DOHH2 (cell line): Measurements from ENCODE around the gene CLCN6.

Experiments used
- H3F3A ChIP-seq: fragments of 200-600 bp; sonication (generic), shearing (Covaris generic); 2 replicates; pipeline ENCODE4 v1.6.0; 2016; ENCODE audit warnings: antibody characterized with exemption, mild to moderate bottlenecking; ENCODE audit not compliant: control insufficient read depth, insufficient read depth
- H3K27ac ChIP-seq: fragments of 200-600 bp; sonication (generic); 2 replicates; pipeline ENCODE4 v1.5.1; 2014; ENCODE audit warnings: low read depth, mild to moderate bottlenecking, low read length, moderate library complexity
- H3K27me3 ChIP-seq: fragments of 200-600 bp; sonication (generic); 2 replicates; pipeline ENCODE4 v1.6.1; 2014; ENCODE audit warnings: mild to moderate bottlenecking, low read length, mixed read lengths; ENCODE audit not compliant: control insufficient read depth
- H3K36me3 ChIP-seq: fragments of 200-600 bp; sonication (generic); 2 replicates; pipeline ENCODE4 v1.6.1; 2014; ENCODE audit warnings: mild to moderate bottlenecking, low read length, moderate library complexity, mixed read lengths; ENCODE audit not compliant: control insufficient read depth
- H3K4me1 ChIP-seq: fragments of 200-600 bp; sonication (generic); 2 replicates; pipeline ENCODE4 v1.6.1; 2014; ENCODE audit warnings: mild to moderate bottlenecking, low read length, mixed read lengths; ENCODE audit not compliant: control insufficient read depth
- H3K4me2 ChIP-seq: fragments of 200-600 bp; sonication (generic); 2 replicates; pipeline ENCODE4 v1.6.0; 2014; ENCODE audit warnings: mild to moderate bottlenecking, low read length, moderate library complexity
- H3K4me3 ChIP-seq: fragments of 200-600 bp; sonication (generic); 2 replicates; pipeline ENCODE4 v1.5.1; 2014; ENCODE audit warnings: mild to moderate bottlenecking, low read length, mixed read lengths
- H3K79me2 ChIP-seq: fragments of 200-600 bp; sonication (generic); 2 replicates; pipeline ENCODE4 v1.6.1; 2014; ENCODE audit warnings: mild to moderate bottlenecking, low read length, mixed read lengths; ENCODE audit not compliant: control insufficient read depth
- H3K9me2 ChIP-seq: fragments of 200-600 bp; sonication (generic); replicated peaks from 2 replicates; pipeline ENCODE4 v1.6.1; 2014; ENCODE audit warnings: mild to moderate bottlenecking, low read length, mixed read lengths; ENCODE audit not compliant: control insufficient read depth
- H3K9me3 ChIP-seq: fragments of 200-600 bp; sonication (generic); 2 replicates; pipeline ENCODE4 v1.6.1; 2014; ENCODE audit warnings: antibody characterized with exemption, low read length, mixed read lengths; ENCODE audit not compliant: control insufficient read depth, insufficient read depth
- H4K20me1 ChIP-seq: fragments of 200-600 bp; sonication (generic); 2 replicates; pipeline ENCODE4 v1.6.0; 2014; ENCODE audit warnings: low read depth, mild to moderate bottlenecking, antibody characterized with exemption, low read length, moderate library complexity; ENCODE audit not compliant: control insufficient read depth, insufficient read depth
- EZH2phosphoT487 ChIP-seq: fragments of 200-600 bp; sonication (generic); IDR thresholded peaks from 2 replicates; pipeline ENCODE4 v1.6.1; 2017; ENCODE audit warnings: borderline replicate concordance, mild to moderate bottlenecking, antibody characterized with exemption, low read length, moderate library complexity, mixed read lengths
- TF ChIP-seq, protein P1 (sequence below): fragments of 200-600 bp; sonication (generic); IDR thresholded peaks from one replicate; pipeline ENCODE4 v1.5.1; 2014; ENCODE audit warnings: antibody characterized with exemption, mild to moderate bottlenecking, low read depth, low read length; ENCODE audit not compliant: poor library complexity, severe bottlenecking

Gene CLCN6

DNA sequence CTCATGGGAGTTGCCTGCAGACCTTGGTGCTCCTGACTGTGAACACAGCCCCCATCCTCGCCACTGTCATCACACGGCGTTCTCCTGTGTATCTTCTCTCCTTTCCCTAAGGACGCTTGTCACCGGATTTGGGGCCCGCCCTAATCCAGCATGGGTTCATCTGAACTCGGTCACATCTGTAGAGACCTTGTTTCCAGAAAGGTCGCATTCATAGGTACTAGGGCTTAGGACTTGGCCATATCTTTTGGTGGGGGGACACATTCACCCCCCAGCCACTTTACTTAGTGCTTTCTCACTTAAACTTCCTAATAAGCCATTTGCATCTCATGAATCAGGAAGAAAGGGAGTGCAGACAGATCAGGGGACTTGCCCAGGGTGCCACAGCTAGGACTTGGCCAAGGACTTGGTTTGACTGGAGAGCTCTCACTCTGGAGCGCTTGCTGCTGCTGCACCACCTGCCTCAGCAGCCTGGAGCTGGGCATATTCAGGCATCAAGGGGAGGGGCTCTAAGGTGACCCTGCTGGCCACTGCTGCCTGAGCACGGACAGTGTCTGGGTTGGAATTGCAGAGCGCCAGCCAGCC lies 31.9 kb downstream of the CLCN6 start:
- no peak overlapping the region for H3K27ac ChIP-seq
- H4K20me1 ChIP-seq: no peaks in the 10 kb centered on the region; the same call in 1 of the 2 replicates
- no peaks in the 10 kb centered on the region for H3K79me2 ChIP-seq
- H3K4me1 ChIP-seq: peaks cover 37% of the 10 kb centered on the region
- H3K9me2 ChIP-seq: no peaks in the 10 kb centered on the region
- no peak overlapping the region for H3K4me2 ChIP-seq
- H3K36me3 ChIP-seq: peaks cover 94% of the 10 kb centered on the region
- H3K4me3 ChIP-seq: no peak overlapping the region
- no peak for TF ChIP-seq EZH2phosphoT487
- TF ChIP-seq, protein P1, sequence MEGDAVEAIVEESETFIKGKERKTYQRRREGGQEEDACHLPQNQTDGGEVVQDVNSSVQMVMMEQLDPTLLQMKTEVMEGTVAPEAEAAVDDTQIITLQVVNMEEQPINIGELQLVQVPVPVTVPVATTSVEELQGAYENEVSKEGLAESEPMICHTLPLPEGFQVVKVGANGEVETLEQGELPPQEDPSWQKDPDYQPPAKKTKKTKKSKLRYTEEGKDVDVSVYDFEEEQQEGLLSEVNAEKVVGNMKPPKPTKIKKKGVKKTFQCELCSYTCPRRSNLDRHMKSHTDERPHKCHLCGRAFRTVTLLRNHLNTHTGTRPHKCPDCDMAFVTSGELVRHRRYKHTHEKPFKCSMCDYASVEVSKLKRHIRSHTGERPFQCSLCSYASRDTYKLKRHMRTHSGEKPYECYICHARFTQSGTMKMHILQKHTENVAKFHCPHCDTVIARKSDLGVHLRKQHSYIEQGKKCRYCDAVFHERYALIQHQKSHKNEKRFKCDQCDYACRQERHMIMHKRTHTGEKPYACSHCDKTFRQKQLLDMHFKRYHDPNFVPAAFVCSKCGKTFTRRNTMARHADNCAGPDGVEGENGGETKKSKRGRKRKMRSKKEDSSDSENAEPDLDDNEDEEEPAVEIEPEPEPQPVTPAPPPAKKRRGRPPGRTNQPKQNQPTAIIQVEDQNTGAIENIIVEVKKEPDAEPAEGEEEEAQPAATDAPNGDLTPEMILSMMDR: no peak
- peaks cover 11% of the 10 kb centered on the region for H3F3A ChIP-seq
- no peaks in the 10 kb centered on the region for H3K27me3 ChIP-seq
- H3K9me3 ChIP-seq: no peaks in the 10 kb centered on the region

DNA sequence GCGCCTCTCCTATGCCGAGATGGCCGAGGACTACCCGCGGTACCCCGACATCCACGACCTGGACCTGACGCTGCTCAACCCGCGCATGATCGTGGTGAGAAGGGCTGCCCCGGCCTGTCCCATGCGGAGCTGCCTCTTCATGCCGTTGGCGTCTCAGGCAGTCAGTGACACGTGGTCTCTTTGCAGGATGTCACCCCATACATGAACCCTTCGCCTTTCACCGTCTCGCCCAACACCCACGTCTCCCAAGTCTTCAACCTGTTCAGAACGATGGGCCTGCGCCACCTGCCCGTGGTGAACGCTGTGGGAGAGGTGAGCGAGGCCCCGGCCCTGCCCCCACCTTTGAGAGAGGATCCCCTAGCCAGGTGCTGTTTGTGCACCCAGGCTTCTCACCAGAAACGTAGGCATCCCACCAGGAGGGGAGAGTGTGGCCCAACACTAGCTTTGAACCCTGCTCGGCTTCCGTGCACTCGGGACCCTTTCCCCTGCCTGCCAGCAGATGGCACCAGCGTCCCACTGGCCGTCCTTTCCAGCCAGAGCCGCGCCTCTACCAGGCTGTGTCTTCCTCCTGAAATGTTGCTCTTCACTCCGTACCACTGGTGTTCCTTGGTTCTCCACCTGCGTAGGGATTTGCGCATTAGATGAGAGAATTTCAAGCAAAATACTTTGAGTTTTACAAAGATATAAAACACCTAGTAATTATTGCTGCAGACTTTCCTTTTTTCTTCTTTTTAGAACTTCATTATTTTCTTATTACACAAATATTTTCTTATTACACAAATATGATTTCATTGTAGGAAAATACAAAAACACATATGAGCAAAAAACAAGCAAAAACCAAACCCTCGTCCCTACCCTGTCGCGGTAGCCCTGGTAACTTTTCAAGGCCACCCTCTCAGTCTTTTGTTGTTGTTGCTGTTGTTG lies 32.6 kb downstream of the CLCN6 start:
- H3K4me2 ChIP-seq: no peak overlapping the region
- H3K36me3 ChIP-seq: peaks cover 90% of the 10 kb centered on the region
- no peaks in the 10 kb centered on the region for H3K79me2 ChIP-seq
- no peak overlapping the region for H3K27ac ChIP-seq
- TF ChIP-seq, protein P1: peak; percentile 97
- no peak for TF ChIP-seq EZH2phosphoT487
- H3F3A ChIP-seq: peaks cover 11% of the 10 kb centered on the region
- peaks cover 45% of the 10 kb centered on the region for H3K4me1 ChIP-seq
- no peaks in the 10 kb centered on the region for H3K9me3 ChIP-seq
- H3K27me3 ChIP-seq: no peaks in the 10 kb centered on the region
- no peak overlapping the region for H3K4me3 ChIP-seq
- no peaks in the 10 kb centered on the region for H3K9me2 ChIP-seq
- H4K20me1 ChIP-seq: no peaks in the 10 kb centered on the region

GRCh38 chr1:11839727-11840705 lies 34.0 kb downstream of the CLCN6 start:
- H3K9me2 ChIP-seq: no peaks in the 10 kb centered on the region
- H3K4me3 ChIP-seq: no peak overlapping the region
- no peaks in the 10 kb centered on the region for H4K20me1 ChIP-seq
- H3K4me1 ChIP-seq: peaks cover 59% of the 10 kb centered on the region
- no peaks in the 10 kb centered on the region for H3K27me3 ChIP-seq
- H3K36me3 ChIP-seq: peaks cover 90% of the 10 kb centered on the region
- H3K9me3 ChIP-seq: no peaks in the 10 kb centered on the region
- no peaks in the 10 kb centered on the region for H3K79me2 ChIP-seq
- peak overlapping the region; percentile 88; the same call in 1 of the 2 replicates for H3K27ac ChIP-seq
- no peak for TF ChIP-seq EZH2phosphoT487
- TF ChIP-seq, protein P1: no peak
- peak overlapping the region; percentile 91; the same call in 1 of the 2 replicates for H3K4me2 ChIP-seq
- H3F3A ChIP-seq: peaks cover 11% of the 10 kb centered on the region
